Psoas muscle (tissue), 8 donors: ENCODE data around the gene RNF175. TPM values are rescaled to one million over a fixed set of nuclear protein-coding genes. Genes with fewer than 3 reads are reported as not detected.
"Not testable (repeated sequence)": the region's sequence is repeated elsewhere in the genome, so short reads cannot be mapped to it uniquely, and the experiment has no call there.

Experiments
- ATAC-seq, 4 donors: fragments of 200-7000 bp; cut with Tn5 transposase; one replicate each; pipeline ENCODE4 v1.9.1; 2020; ENCODE audit warnings: moderate library complexity in 3 of 4, mild to moderate bottlenecking in 2 of 4
- DNase-seq, 2 donors: peaks; one replicate each; pipeline ENCODE4 v3.0.0-alpha.2; 2020
- H3K27ac ChIP-seq: fragments of 200-600 bp; one replicate; pipeline ENCODE4 v1.8.0; 2022
- H3K27me3 ChIP-seq, 3 donors: fragments of 200-600 bp in 1 of 3; one replicate each; pipeline versions ENCODE4 v1.6.1 to v1.8.0; 2013 to 2022; ENCODE audit warnings: low read length in 2 of 3, mild to moderate bottlenecking in 2 of 3, moderate library complexity in 1 of 3; ENCODE audit not compliant: insufficient read depth in 3 of 3
- H3K36me3 ChIP-seq, 2 donors: fragments of 200-600 bp in 1 of 2; one replicate each; pipeline versions ENCODE4 v1.6.1 to v1.8.0; 2013 to 2022; ENCODE audit warnings: low read depth in 1 of 2, mild to moderate bottlenecking in 1 of 2, moderate library complexity in 1 of 2; ENCODE audit not compliant: insufficient read depth in 1 of 2
- H3K4me1 ChIP-seq: fragments of 200-600 bp; one replicate; pipeline ENCODE4 v1.8.0; 2022
- H3K4me3 ChIP-seq: fragments of 200-600 bp; one replicate; pipeline ENCODE4 v1.8.0; 2022; ENCODE audit warnings: mild to moderate bottlenecking
- H3K9me3 ChIP-seq: fragments of 200-600 bp; one replicate; pipeline ENCODE4 v1.8.0; 2022
- WGBS, 3 donors: extraction: QIAGEN DNeasy Blood & Tissue Kit; methylation state at CpG; one replicate each; pipeline versions ENCODE4 v1.1.6 to v1.1.7; 2013; 5-methylcytosine and 5-hydroxymethylcytosine counted together
- intact Hi-C, 2 donors: fragments of 100-400 bp; cut with DNase I; formaldehyde crosslinking; loops; one replicate each; pipeline versions ENCODE4 v1.11.0 to v1.14.2; 2022
- polyA plus RNA-seq, 3 donors: library from polyadenylated mRNA; stranded (reverse); fragments of 200-250 nt; gene quantifications; one replicate each; pipeline ENCODE4 v1.2.3, GENCODE V29; 2013
- total RNA-seq, 4 donors: library from RNA; stranded (reverse); fragmentation: NEBNext Ultra II Directional in 2 of 4; extraction: Animal tissue kit (Norgen Biotek cat#: 25700) in 2 of 4; gene quantifications; one replicate each; pipeline versions ENCODE4 v1.2.1 to v1.2.4, GENCODE V29; 2021 to 2023
- TF ChIP-seq, protein P1 (sequence below): fragments of 200-600 bp; IDR thresholded peaks from one replicate; pipeline ENCODE4 v1.8.0; 2022; ENCODE audit warnings: antibody characterized with exemption
- donor health status: healthy with polysubstance abuse.
- donor health status: DM: no; HTN: no; CAD: no; lungs with moderate emphysema.
- donor health status: Bipolar disorder and iron deficiency.
- donor health status: healthy.
- donor health status: DM: yes; HTN: yes; CAD: no.
- donor health status: DM: no; HTN: no; CAD: no.
- donor health status: DM: no; HTN: no; CAD: no.
- donor health status: DM: yes; HTN: yes; CAD: no.

RNF175 gene
- total and polyA plus RNA-seq, 7 donors = 0.05 to 0.07 TPM; not detected in 5

DNA sequence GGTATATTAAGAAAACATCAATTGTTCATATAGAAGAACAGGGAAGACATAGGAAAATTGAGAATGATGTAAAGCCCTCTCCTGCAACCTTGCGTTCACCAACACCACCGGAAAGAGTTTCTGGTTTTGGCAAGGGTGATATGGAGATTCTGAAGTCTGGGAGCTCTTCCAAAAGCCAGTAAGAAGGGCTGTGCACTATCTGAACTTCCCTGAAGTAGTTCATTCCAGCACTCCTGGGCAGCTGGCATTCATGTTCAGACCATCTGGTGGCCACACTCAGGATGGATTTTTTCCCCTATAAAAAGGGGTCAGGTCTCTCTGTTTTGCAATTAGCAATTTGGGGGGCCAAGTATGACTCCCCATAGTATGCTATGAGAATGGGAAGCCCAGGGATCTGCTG lies 91.2 kb downstream of the RNF175 start:
- Histone ChIP-seq H3K4me3 (no peak overlapping the region), H3K27ac (no peak overlapping the region), H3K27me3 (no peaks in the 10 kb centered on the region), H3K36me3 (no peaks in the 10 kb centered on the region), H3K4me1 (no peaks in the 10 kb centered on the region), H3K9me3 (no peaks in the 10 kb centered on the region)
- ATAC-seq = no peak
- WGBS, 3 donors = 26 to 33% (median 28%) methylated on average over 2 of the region's 2 CpGs
- TF ChIP-seq, protein P1, sequence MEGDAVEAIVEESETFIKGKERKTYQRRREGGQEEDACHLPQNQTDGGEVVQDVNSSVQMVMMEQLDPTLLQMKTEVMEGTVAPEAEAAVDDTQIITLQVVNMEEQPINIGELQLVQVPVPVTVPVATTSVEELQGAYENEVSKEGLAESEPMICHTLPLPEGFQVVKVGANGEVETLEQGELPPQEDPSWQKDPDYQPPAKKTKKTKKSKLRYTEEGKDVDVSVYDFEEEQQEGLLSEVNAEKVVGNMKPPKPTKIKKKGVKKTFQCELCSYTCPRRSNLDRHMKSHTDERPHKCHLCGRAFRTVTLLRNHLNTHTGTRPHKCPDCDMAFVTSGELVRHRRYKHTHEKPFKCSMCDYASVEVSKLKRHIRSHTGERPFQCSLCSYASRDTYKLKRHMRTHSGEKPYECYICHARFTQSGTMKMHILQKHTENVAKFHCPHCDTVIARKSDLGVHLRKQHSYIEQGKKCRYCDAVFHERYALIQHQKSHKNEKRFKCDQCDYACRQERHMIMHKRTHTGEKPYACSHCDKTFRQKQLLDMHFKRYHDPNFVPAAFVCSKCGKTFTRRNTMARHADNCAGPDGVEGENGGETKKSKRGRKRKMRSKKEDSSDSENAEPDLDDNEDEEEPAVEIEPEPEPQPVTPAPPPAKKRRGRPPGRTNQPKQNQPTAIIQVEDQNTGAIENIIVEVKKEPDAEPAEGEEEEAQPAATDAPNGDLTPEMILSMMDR = no peak
- DNase-seq = no peak
- intact Hi-C loops = no loop called here

DNA sequence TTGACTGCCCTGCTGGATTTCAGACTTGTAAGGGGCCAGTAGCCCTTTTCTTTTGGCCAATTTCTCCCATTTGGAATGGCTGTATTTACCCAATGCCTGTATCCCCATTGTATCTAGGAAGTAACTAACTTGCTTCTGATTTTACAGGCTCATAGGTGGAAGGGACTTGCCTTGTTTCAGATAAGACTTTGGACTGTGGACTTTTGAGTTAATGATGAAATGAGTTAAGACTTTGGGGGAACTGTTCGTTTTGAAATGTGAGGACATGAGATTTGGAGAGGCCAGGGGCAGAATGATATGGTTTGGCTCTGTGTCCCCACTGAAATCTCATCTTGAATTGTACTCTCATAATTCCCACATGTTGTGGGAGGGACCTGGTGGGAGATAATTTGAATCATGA lies 93.3 kb downstream of the RNF175 start:
- H3K27ac ChIP-seq, H3K36me3 ChIP-seq, H3K4me1 ChIP-seq, intact Hi-C loops, DNase-seq, ATAC-seq, H3K27me3 ChIP-seq, H3K9me3 ChIP-seq, H3K4me3 ChIP-seq: not testable (repeated sequence)
- 38 to 57% (median 52%) methylated on average over 1 of the region's 1 CpG for WGBS, 3 donors

DNA sequence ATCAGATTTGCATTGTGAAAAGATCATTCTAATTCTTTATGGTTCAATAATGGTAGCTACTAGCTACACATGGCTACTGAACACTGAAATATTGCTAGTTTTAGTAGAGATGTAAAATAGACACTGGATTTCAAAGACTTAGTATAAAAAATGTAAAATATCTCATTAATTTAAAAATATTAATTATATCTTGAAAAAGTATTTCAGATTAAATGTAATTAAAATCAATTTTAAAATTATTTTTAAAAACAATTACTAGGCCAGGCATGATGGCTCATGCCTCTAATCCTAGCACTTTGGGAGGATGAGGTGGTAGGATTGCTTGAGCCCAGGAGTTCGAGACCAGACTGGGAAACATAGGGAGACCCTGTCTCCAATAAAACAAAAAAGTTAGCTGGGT lies 96.2 kb downstream of the RNF175 start:
- Histone ChIP-seq H3K27me3 (no peaks in the 10 kb centered on the region), H3K36me3 (no peaks in the 10 kb centered on the region), H3K4me3 (no peak overlapping the region), H3K9me3 (no peaks in the 10 kb centered on the region), H3K4me1 (no peaks in the 10 kb centered on the region), H3K27ac (no peak overlapping the region)
- TF ChIP-seq, protein P1 = no peak
- ATAC-seq = no peak
- intact Hi-C loops = no loop called here
- WGBS, 3 donors = 88 to 91% (median 89%) methylated on average over 1 of the region's 1 CpG
- DNase-seq = no peak

DNA sequence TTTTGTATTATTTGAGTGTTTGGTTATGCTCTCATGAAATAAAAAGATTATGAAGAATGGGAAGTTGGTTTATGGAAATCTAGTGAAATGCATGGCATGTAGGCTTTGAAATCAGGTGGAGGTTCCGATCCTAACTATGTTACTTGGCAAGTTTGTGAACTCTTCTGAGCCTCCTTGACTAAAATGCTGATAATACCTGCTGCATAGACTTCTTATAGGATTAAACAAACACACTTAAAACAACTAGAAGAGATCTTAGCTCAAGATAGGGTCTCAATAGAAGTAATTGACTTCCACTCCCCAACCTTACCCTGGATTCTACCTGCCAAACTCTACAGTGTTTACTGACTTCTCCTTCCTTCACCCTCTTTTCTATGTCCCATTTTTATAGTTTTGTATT lies 97.9 kb downstream of the RNF175 start:
- Histone ChIP-seq H3K36me3 (no peaks in the 10 kb centered on the region), H3K4me1 (no peaks in the 10 kb centered on the region), H3K9me3 (no peaks in the 10 kb centered on the region), H3K27me3 (no peaks in the 10 kb centered on the region), H3K27ac (no peak overlapping the region), H3K4me3 (no peak overlapping the region)
- TF ChIP-seq, protein P1 = no peak
- DNase-seq = no peak
- WGBS, 3 donors = 93 to 100% (median 97%) methylated on average over 1 of the region's 1 CpG
- no peak for ATAC-seq
- intact Hi-C loops = no loop called here

DNA sequence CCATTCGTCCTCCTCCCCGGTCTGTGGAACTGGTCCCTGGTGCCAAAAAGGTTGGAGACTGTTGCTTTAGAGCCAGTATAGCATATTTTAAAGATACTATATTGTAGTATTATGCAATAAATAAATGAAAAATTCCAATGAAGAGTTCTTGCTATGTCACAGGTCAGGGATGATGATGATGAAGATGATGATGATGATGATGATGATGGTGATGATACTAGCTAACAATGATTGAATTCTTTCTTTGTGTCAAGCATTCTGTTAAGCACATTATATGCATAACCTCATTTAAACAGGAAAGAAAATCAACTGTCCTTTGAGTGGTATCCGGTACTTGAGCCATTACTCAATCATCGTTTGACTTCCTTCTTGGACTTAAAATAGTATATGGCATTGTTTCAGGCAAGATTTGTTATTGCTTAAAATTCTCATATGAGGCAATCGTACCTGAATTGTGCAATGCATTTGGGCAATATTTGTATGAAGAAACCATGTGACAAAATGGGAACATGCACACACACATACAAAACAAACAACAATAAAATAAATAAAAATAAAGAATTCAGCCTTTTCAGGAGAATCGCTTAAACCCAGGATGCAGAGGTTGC lies 98.5 kb downstream of the RNF175 start:
- ATAC-seq = peak in 3 of 4 donors; percentile 61 to 73 (median 72)
- no peaks in the 10 kb centered on the region for H3K9me3 ChIP-seq
- no peaks in the 10 kb centered on the region for H3K36me3 ChIP-seq
- WGBS, 3 donors = 59 to 67% (median 61%) methylated on average over 6 of the region's 6 CpGs
- no peaks in the 10 kb centered on the region for H3K4me1 ChIP-seq
- DNase-seq = no peak
- no peak overlapping the region for H3K27ac ChIP-seq
- TF ChIP-seq, protein P1 = no peak
- intact Hi-C loops = no loop called here
- no peaks in the 10 kb centered on the region for H3K27me3 ChIP-seq
- H3K4me3 ChIP-seq = no peak overlapping the region

Other genes with a start within 250 kb of the RNF175 start
- gene TLR2, start 75.7 kb downstream of the RNF175 start, total RNA-seq = 1 to 10 TPM; 1.8 to 3.7 (median 2.5) TPM
- 1 to 10 TPM in 1 of 3 donors, under 1 TPM in 2; 0.42 to 1.8 (median 0.44) TPM for gene TLR2, start 75.7 kb downstream of the RNF175 start, polyA plus RNA-seq
- 1 to 10 TPM in 2 of 4 donors, under 1 TPM in 2; 0.54 to 9.5 (median 1.7) TPM for gene SFRP2, start 29.1 kb upstream of the RNF175 start, total RNA-seq
- gene SFRP2, start 29.1 kb upstream of the RNF175 start, polyA plus RNA-seq = 1 to 10 TPM in 2 of 3 donors, under 1 TPM in 1; 0.25 to 2.9 (median 2.2) TPM